CMK (cell line): Measurements from ENCODE around the gene ZBTB5.
"Not testable (repeated sequence)": the region's sequence is repeated elsewhere in the genome, so short reads cannot be mapped to it uniquely, and the experiment has no call there.

Source experiments
- DNase-seq: peaks from one replicate; pipeline ENCODE4 v3.0.0-alpha.2; 2010; ENCODE audit warnings: low read depth

The ZBTB5 gene

GRCh38 chr9:37452611-37453010, 12.6 kb downstream of the ZBTB5 start:
- DNase-seq: no peak

- no peak for DNase-seq
These were observed 13.6 kb downstream of the ZBTB5 start for GRCh38 chr9:37451628-37452027.

GRCh38 chr9:37449862-37450632, 15.2 kb downstream of the ZBTB5 start:
- no peak for DNase-seq

- no peak for DNase-seq
These were observed 18.1 kb downstream of the ZBTB5 start for GRCh38 chr9:37447111-37447510.

- DNase-seq: no peak
These were observed 18.8 kb downstream of the ZBTB5 start for GRCh38 chr9:37446401-37446800.

- DNase-seq: no peak
These were observed 19.4 kb downstream of the ZBTB5 start for GRCh38 chr9:37445832-37446231.

- no peak for DNase-seq
These were observed 20.4 kb downstream of the ZBTB5 start for GRCh38 chr9:37444890-37445289.

GRCh38 chr9:37443566-37443965, 21.7 kb downstream of the ZBTB5 start:
- DNase-seq: no peak

GRCh38 chr9:37442556-37442955, 22.7 kb downstream of the ZBTB5 start:
- no peak for DNase-seq

- DNase-seq: no peak
These were observed 23.4 kb downstream of the ZBTB5 start for GRCh38 chr9:37441776-37442370.

GRCh38 chr9:37438359-37438758, 26.9 kb downstream of the ZBTB5 start:
- no peak for DNase-seq

- no peak for DNase-seq
These were observed 27.6 kb downstream of the ZBTB5 start for GRCh38 chr9:37437621-37438020.

GRCh38 chr9:37437010-37437409, 28.2 kb downstream of the ZBTB5 start:
- DNase-seq: no peak

GRCh38 chr9:37436540-37436939, 28.7 kb downstream of the ZBTB5 start:
- DNase-seq: no peak

- DNase-seq: no peak
These were observed 31.3 kb downstream of the ZBTB5 start for GRCh38 chr9:37433867-37434371.

- DNase-seq: no peak
These were observed 33.2 kb downstream of the ZBTB5 start for GRCh38 chr9:37432020-37432419.

- DNase-seq: no peak
These were observed 34.2 kb downstream of the ZBTB5 start for GRCh38 chr9:37430841-37431597.

- no peak for DNase-seq
These were observed 35.6 kb downstream of the ZBTB5 start for GRCh38 chr9:37429441-37430285.

GRCh38 chr9:37428345-37428744, 36.9 kb downstream of the ZBTB5 start:
- no peak for DNase-seq

- no peak for DNase-seq
These were observed 38.4 kb downstream of the ZBTB5 start for GRCh38 chr9:37426846-37427245.

- DNase-seq: not testable (repeated sequence)
These were observed 38.8 kb downstream of the ZBTB5 start for GRCh38 chr9:37426431-37426830.

- DNase-seq: no peak
These were observed 39.9 kb downstream of the ZBTB5 start for GRCh38 chr9:37425298-37425752.
